DOHH2 (cell line): ENCODE results near the gene CHST10.

Experiments used
- H3F3A ChIP-seq: fragments of 200-600 bp; sonication (generic), shearing (Covaris generic); 2 replicates; pipeline ENCODE4 v1.6.0; 2016; ENCODE audit warnings: antibody characterized with exemption, mild to moderate bottlenecking; ENCODE audit not compliant: control insufficient read depth, insufficient read depth
- H3K27ac ChIP-seq: fragments of 200-600 bp; sonication (generic); 2 replicates; pipeline ENCODE4 v1.5.1; 2014; ENCODE audit warnings: low read depth, mild to moderate bottlenecking, low read length, moderate library complexity
- H3K27me3 ChIP-seq: fragments of 200-600 bp; sonication (generic); 2 replicates; pipeline ENCODE4 v1.6.1; 2014; ENCODE audit warnings: mild to moderate bottlenecking, low read length, mixed read lengths; ENCODE audit not compliant: control insufficient read depth
- H3K36me3 ChIP-seq: fragments of 200-600 bp; sonication (generic); 2 replicates; pipeline ENCODE4 v1.6.1; 2014; ENCODE audit warnings: mild to moderate bottlenecking, low read length, moderate library complexity, mixed read lengths; ENCODE audit not compliant: control insufficient read depth
- H3K4me1 ChIP-seq: fragments of 200-600 bp; sonication (generic); 2 replicates; pipeline ENCODE4 v1.6.1; 2014; ENCODE audit warnings: mild to moderate bottlenecking, low read length, mixed read lengths; ENCODE audit not compliant: control insufficient read depth
- H3K4me2 ChIP-seq: fragments of 200-600 bp; sonication (generic); 2 replicates; pipeline ENCODE4 v1.6.0; 2014; ENCODE audit warnings: mild to moderate bottlenecking, low read length, moderate library complexity
- H3K4me3 ChIP-seq: fragments of 200-600 bp; sonication (generic); 2 replicates; pipeline ENCODE4 v1.5.1; 2014; ENCODE audit warnings: mild to moderate bottlenecking, low read length, mixed read lengths
- H3K79me2 ChIP-seq: fragments of 200-600 bp; sonication (generic); 2 replicates; pipeline ENCODE4 v1.6.1; 2014; ENCODE audit warnings: mild to moderate bottlenecking, low read length, mixed read lengths; ENCODE audit not compliant: control insufficient read depth
- H3K9me2 ChIP-seq: fragments of 200-600 bp; sonication (generic); replicated peaks from 2 replicates; pipeline ENCODE4 v1.6.1; 2014; ENCODE audit warnings: mild to moderate bottlenecking, low read length, mixed read lengths; ENCODE audit not compliant: control insufficient read depth
- H3K9me3 ChIP-seq: fragments of 200-600 bp; sonication (generic); 2 replicates; pipeline ENCODE4 v1.6.1; 2014; ENCODE audit warnings: antibody characterized with exemption, low read length, mixed read lengths; ENCODE audit not compliant: control insufficient read depth, insufficient read depth
- H4K20me1 ChIP-seq: fragments of 200-600 bp; sonication (generic); 2 replicates; pipeline ENCODE4 v1.6.0; 2014; ENCODE audit warnings: low read depth, mild to moderate bottlenecking, antibody characterized with exemption, low read length, moderate library complexity; ENCODE audit not compliant: control insufficient read depth, insufficient read depth
- EZH2phosphoT487 ChIP-seq: fragments of 200-600 bp; sonication (generic); IDR thresholded peaks from 2 replicates; pipeline ENCODE4 v1.6.1; 2017; ENCODE audit warnings: borderline replicate concordance, mild to moderate bottlenecking, antibody characterized with exemption, low read length, moderate library complexity, mixed read lengths
- TF ChIP-seq, protein P1 (sequence below): fragments of 200-600 bp; sonication (generic); IDR thresholded peaks from one replicate; pipeline ENCODE4 v1.5.1; 2014; ENCODE audit warnings: antibody characterized with exemption, mild to moderate bottlenecking, low read depth, low read length; ENCODE audit not compliant: poor library complexity, severe bottlenecking

CHST10 gene

DNA sequence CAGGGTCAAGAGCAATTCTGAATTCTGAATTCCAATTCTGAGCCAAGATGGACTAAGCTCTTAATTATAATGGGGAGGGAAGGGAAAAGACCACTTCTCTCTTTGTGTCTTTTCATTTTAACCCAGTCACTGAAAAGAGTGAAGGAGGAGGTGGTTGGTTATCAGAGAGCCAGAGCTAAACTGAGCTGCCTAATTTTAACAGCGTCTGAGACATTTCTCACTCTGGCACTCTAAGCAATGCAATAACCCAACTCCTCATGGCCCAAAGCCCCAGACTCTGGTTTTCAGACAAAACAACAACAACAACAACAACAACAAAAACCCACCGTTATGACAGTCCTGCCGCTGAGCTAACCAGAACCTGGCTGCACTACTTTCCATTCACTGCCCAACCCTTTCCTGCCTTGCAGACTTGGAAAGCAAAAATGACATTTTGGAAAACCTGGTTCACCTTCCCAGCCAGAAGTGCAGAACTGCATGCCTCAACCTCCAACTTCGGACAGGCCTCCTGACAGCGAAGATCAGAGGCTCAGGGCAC, 1.0 kb downstream of the CHST10 start:
- no peak for TF ChIP-seq EZH2phosphoT487
- TF ChIP-seq, protein P1, sequence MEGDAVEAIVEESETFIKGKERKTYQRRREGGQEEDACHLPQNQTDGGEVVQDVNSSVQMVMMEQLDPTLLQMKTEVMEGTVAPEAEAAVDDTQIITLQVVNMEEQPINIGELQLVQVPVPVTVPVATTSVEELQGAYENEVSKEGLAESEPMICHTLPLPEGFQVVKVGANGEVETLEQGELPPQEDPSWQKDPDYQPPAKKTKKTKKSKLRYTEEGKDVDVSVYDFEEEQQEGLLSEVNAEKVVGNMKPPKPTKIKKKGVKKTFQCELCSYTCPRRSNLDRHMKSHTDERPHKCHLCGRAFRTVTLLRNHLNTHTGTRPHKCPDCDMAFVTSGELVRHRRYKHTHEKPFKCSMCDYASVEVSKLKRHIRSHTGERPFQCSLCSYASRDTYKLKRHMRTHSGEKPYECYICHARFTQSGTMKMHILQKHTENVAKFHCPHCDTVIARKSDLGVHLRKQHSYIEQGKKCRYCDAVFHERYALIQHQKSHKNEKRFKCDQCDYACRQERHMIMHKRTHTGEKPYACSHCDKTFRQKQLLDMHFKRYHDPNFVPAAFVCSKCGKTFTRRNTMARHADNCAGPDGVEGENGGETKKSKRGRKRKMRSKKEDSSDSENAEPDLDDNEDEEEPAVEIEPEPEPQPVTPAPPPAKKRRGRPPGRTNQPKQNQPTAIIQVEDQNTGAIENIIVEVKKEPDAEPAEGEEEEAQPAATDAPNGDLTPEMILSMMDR = no peak
- Histone ChIP-seq H3K9me2 (no peaks in the 10 kb centered on the region), H3K4me1 (peaks cover 25% of the 10 kb centered on the region), H3K79me2 (peaks cover 22% of the 10 kb centered on the region), H4K20me1 (no peaks in the 10 kb centered on the region), H3K4me3 (peak overlapping the region; percentile 80), H3K27ac (peak overlapping the region; percentile 26; the same call in 1 of the 2 replicates), H3F3A (peaks cover 8% of the 10 kb centered on the region; the same call in 1 of the 2 replicates), H3K9me3 (no peaks in the 10 kb centered on the region), H3K4me2 (peak overlapping the region; percentile 83), H3K27me3 (no peaks in the 10 kb centered on the region), H3K36me3 (peaks cover 19% of the 10 kb centered on the region)

DNA sequence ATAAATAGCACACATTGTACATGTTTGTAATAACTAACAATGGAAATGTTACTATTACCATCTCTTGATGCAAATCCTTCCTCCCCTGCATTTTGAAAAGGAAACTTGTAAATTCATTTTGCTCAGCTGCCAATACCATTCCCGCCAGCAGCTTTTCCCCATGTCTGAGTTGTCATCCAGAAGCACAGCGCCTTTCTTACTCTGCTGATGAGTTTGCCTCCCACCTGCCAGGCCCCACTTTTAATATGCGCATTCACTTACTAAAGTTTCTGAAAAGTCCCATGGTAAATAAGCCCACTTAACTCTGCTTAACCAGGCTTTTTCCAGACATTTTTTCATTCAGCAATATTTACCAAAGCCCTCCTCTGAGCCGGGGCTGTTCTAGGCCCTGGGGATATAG, 3.9 kb downstream of the CHST10 start:
- H3K4me2 ChIP-seq = no peak overlapping the region
- no peaks in the 10 kb centered on the region for H3K9me2 ChIP-seq
- H3K27me3 ChIP-seq = no peaks in the 10 kb centered on the region
- H3K27ac ChIP-seq = no peak overlapping the region
- no peaks in the 10 kb centered on the region; the same call in 1 of the 2 replicates for H4K20me1 ChIP-seq
- peaks cover 20% of the 10 kb centered on the region for H3K36me3 ChIP-seq
- H3K4me1 ChIP-seq = peaks cover 25% of the 10 kb centered on the region
- H3F3A ChIP-seq = peaks cover 8% of the 10 kb centered on the region; the same call in 1 of the 2 replicates
- H3K9me3 ChIP-seq = no peaks in the 10 kb centered on the region
- H3K79me2 ChIP-seq = peaks cover 22% of the 10 kb centered on the region
- no peak overlapping the region for H3K4me3 ChIP-seq
- TF ChIP-seq, protein P1 = no peak
- no peak for TF ChIP-seq EZH2phosphoT487

DNA sequence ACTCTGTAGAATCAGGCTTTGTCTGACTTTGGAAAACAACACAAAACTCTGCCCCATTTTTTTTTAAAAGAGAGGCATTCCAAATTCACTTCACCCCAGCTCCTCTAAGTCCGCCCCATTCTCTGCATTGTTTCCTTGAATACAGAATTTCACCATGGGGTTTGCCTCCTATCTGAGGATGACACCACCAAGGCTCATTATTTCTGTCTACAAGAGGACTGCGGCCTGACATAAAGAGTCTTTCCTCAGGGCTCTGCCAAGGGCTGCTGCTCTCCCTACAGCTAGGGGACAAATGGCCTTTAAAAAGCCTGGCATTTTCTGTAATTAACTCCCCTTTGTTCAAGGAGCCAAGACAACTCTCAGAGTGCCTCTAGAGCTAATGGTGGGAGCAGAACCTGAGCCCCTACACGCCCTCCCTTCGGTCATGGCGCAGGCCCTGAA, 4.6 kb downstream of the CHST10 start:
- Histone ChIP-seq H3K27ac (no peak overlapping the region), H3K36me3 (peaks cover 20% of the 10 kb centered on the region), H3K27me3 (no peaks in the 10 kb centered on the region), H3F3A (peaks cover 4% of the 10 kb centered on the region; the same call in 1 of the 2 replicates), H4K20me1 (no peaks in the 10 kb centered on the region; the same call in 1 of the 2 replicates), H3K4me2 (no peak overlapping the region), H3K9me2 (no peaks in the 10 kb centered on the region), H3K9me3 (no peaks in the 10 kb centered on the region), H3K4me1 (peaks cover 23% of the 10 kb centered on the region), H3K4me3 (no peak overlapping the region), H3K79me2 (peaks cover 22% of the 10 kb centered on the region)
- TF ChIP-seq, protein P1 = no peak
- no peak for TF ChIP-seq EZH2phosphoT487
